Measurements from ENCODE around the gene TTC9.

DNA sequence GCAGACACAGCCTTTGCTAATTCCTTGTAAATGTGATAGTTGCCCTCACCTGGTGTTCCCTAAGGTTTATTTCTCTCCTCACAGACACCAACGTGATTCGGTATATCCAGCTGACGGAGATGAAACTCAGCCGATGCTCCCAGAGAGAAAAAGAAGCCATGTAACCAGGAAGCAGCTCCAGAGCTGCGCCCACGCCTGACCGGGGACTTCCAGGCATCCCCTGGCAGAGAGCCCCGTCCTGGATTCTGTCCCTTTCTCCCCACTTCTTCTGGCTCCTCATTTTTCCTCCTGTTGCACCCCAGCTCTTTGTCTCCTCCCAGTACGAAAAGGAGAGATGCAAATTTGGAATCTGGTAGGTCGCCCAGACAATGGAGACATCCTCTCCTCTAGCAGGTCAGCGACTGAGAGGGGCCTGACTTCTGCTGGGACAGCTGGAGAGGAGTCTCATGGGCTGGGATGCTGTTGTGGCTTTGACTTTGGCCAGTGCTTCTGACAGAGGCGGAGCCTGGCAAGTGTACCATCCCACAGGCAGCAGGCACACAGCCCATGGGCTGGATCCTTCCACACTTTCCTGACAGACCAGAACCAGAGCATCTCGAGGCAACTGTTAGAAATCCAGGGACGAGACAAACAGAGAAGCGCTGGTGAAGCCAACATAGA is 29.4 kb downstream of the TTC9 start:
- TF ChIP-seq, protein P1, sequence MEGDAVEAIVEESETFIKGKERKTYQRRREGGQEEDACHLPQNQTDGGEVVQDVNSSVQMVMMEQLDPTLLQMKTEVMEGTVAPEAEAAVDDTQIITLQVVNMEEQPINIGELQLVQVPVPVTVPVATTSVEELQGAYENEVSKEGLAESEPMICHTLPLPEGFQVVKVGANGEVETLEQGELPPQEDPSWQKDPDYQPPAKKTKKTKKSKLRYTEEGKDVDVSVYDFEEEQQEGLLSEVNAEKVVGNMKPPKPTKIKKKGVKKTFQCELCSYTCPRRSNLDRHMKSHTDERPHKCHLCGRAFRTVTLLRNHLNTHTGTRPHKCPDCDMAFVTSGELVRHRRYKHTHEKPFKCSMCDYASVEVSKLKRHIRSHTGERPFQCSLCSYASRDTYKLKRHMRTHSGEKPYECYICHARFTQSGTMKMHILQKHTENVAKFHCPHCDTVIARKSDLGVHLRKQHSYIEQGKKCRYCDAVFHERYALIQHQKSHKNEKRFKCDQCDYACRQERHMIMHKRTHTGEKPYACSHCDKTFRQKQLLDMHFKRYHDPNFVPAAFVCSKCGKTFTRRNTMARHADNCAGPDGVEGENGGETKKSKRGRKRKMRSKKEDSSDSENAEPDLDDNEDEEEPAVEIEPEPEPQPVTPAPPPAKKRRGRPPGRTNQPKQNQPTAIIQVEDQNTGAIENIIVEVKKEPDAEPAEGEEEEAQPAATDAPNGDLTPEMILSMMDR (conservative IDR thresholded peaks at IDR 0.05) = no peak
- no peak for TF ChIP-seq EZH2 (IDR thresholded peaks at IDR 0.05; ENCODE audit: low read depth)

All from PC-9 (cell line).